Osteocyte (in vitro differentiated cells): ENCODE data around the gene PRKG1. TPM values are rescaled to one million over a fixed set of nuclear protein-coding genes. Genes with fewer than 3 reads are reported as not detected.
A peak's percentile ranks its signal among the peaks of the same experiment; 100 is the strongest.

Source experiments
- DNase-seq: peaks from one replicate; pipeline ENCODE4 v3.0.0; 2021; ENCODE audit warnings: mixed read lengths; ENCODE audit not compliant: unreplicated experiment; ENCODE audit errors: extremely low spot score
- H3K27ac Mint-ChIP-seq: one replicate; pipeline ENCODE4 v1.8.0; 2021; ENCODE audit warnings: mild to moderate bottlenecking, mixed read lengths; ENCODE audit not compliant: unreplicated experiment
- H3K27me3 Mint-ChIP-seq: one replicate; pipeline ENCODE4 v1.8.0; 2021; ENCODE audit warnings: mixed read lengths; ENCODE audit not compliant: unreplicated experiment
- H3K36me3 Mint-ChIP-seq: one replicate; pipeline ENCODE4 v1.8.0; 2021; ENCODE audit warnings: mixed read lengths; ENCODE audit not compliant: unreplicated experiment
- H3K4me1 Mint-ChIP-seq: one replicate; pipeline ENCODE4 v1.8.0; 2021; ENCODE audit warnings: mixed read lengths; ENCODE audit not compliant: unreplicated experiment
- H3K4me3 Mint-ChIP-seq: one replicate; pipeline ENCODE4 v1.8.0; 2021; ENCODE audit warnings: mild to moderate bottlenecking, moderate library complexity, mixed read lengths; ENCODE audit not compliant: unreplicated experiment
- H3K9me3 Mint-ChIP-seq: one replicate; pipeline ENCODE4 v1.8.0; 2021; ENCODE audit warnings: mixed read lengths; ENCODE audit not compliant: unreplicated experiment
- total RNA-seq: library from RNA; stranded (reverse); gene quantifications from 2 replicates; pipeline ENCODE4 v1.2.1, GENCODE V29; 2021
- TF ChIP-seq, protein P1 (sequence below): fragments of 200-600 bp; sonication (generic); IDR thresholded peaks from 2 replicates; pipeline ENCODE4 v1.5.0; 2021; ENCODE audit warnings: antibody characterized with exemption, mild to moderate bottlenecking, moderate library complexity

Gene PRKG1
- total RNA-seq, 1 donor from 2014 or later, result 10.8 TPM

DNA sequence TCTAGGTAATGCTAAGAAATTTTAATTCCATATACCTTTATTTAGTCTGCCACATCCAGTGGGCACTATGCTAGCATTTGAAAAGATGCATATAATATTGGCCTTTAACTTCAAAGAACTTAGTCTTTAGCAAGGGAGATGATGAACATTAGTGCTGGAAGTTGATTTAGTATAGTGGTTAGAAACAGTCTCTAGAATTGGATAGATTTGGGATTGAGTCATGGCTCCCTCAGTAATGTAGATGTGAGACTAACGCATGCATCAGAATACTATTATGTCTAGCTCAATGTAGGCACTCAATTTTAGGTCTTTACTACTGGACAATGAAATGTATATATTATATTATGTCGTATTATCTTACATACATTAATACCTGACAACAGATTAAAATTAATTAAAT lies 1245.6 kb downstream of the PRKG1 start:
- no peak for DNase-seq
- Mint-ChIP-seq H3K4me3 (no peak overlapping the region), H3K27me3 (no peaks in the 10 kb centered on the region), H3K36me3 (no peaks in the 10 kb centered on the region), H3K27ac (peak overlapping the region; percentile 87), H3K9me3 (no peaks in the 10 kb centered on the region), H3K4me1 (peaks cover 52% of the 10 kb centered on the region)
- TF ChIP-seq, protein P1, sequence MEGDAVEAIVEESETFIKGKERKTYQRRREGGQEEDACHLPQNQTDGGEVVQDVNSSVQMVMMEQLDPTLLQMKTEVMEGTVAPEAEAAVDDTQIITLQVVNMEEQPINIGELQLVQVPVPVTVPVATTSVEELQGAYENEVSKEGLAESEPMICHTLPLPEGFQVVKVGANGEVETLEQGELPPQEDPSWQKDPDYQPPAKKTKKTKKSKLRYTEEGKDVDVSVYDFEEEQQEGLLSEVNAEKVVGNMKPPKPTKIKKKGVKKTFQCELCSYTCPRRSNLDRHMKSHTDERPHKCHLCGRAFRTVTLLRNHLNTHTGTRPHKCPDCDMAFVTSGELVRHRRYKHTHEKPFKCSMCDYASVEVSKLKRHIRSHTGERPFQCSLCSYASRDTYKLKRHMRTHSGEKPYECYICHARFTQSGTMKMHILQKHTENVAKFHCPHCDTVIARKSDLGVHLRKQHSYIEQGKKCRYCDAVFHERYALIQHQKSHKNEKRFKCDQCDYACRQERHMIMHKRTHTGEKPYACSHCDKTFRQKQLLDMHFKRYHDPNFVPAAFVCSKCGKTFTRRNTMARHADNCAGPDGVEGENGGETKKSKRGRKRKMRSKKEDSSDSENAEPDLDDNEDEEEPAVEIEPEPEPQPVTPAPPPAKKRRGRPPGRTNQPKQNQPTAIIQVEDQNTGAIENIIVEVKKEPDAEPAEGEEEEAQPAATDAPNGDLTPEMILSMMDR, result no peak

DNA sequence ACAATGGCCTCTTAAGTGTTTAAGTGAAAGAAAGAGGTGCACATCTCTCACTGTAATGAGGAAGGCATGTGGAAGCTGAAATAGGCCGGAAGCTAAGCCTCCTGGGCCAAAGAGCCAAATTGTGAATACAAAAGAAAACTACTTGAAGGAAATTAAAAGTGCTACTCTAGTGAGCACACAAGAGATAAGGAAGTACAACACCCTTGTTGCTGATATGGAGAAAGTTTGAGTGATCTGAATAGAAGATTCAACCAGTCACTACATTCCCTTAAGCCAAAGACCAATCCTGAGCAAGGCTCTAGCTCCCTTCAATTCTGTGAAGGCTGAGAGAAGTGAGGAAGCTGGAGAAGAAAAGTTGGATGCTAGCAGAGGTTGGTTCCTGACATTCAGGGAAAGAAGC lies 1248.0 kb downstream of the PRKG1 start:
- H3K36me3 Mint-ChIP-seq, result no peaks in the 10 kb centered on the region
- TF ChIP-seq, protein P1, result no peak
- no peak for DNase-seq
- no peak overlapping the region for H3K27ac Mint-ChIP-seq
- H3K9me3 Mint-ChIP-seq, result no peaks in the 10 kb centered on the region
- H3K27me3 Mint-ChIP-seq, result no peaks in the 10 kb centered on the region
- no peak overlapping the region for H3K4me3 Mint-ChIP-seq
- H3K4me1 Mint-ChIP-seq, result peaks cover 41% of the 10 kb centered on the region

DNA sequence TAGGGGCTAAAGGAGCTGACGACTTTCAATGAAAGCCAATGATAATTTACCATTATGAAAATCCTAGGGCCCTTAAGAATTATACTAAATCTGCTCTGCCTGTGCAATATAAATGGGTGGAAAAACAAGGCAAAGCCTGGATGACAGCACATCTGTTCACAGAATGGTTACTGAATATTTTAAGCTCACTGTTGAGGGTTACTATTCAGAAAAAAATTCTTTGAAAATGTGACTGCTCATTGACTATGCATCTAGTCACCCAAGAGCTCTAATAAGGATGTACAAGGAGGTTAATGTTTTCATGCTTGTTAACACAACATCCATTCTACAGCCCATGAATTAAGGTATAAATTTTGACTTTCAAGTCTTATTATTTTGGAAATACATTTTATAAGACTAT lies 1248.6 kb downstream of the PRKG1 start:
- Mint-ChIP-seq H3K4me3 (no peak overlapping the region), H3K36me3 (no peaks in the 10 kb centered on the region), H3K27ac (no peak overlapping the region), H3K9me3 (no peaks in the 10 kb centered on the region), H3K4me1 (peaks cover 37% of the 10 kb centered on the region), H3K27me3 (no peaks in the 10 kb centered on the region)
- DNase-seq, result no peak
- TF ChIP-seq, protein P1, result no peak

DNA sequence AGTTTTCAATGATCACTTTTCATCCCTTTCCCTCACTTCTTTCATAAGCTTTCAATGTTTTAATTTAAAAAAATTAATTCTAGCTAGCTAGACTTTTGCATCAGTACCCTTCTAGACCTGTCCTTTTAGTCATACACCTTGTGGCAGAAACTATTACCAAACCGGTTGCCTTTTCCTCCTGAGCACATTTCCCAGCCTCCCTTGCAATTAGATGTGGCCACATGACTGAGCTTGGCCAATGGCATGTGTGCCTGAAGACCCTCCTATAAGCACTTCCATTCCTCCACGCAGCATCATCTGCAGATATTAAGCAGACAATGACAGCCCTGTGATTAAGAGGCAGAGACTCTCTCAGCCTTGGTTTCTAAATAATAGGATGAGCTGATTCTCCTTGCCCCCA lies 1252.1 kb downstream of the PRKG1 start:
- Mint-ChIP-seq H3K36me3 (no peaks in the 10 kb centered on the region), H3K27me3 (no peaks in the 10 kb centered on the region), H3K4me1 (peaks cover 13% of the 10 kb centered on the region), H3K9me3 (no peaks in the 10 kb centered on the region), H3K27ac (no peak overlapping the region), H3K4me3 (no peak overlapping the region)
- no peak for DNase-seq
- TF ChIP-seq, protein P1, result no peak

DNA sequence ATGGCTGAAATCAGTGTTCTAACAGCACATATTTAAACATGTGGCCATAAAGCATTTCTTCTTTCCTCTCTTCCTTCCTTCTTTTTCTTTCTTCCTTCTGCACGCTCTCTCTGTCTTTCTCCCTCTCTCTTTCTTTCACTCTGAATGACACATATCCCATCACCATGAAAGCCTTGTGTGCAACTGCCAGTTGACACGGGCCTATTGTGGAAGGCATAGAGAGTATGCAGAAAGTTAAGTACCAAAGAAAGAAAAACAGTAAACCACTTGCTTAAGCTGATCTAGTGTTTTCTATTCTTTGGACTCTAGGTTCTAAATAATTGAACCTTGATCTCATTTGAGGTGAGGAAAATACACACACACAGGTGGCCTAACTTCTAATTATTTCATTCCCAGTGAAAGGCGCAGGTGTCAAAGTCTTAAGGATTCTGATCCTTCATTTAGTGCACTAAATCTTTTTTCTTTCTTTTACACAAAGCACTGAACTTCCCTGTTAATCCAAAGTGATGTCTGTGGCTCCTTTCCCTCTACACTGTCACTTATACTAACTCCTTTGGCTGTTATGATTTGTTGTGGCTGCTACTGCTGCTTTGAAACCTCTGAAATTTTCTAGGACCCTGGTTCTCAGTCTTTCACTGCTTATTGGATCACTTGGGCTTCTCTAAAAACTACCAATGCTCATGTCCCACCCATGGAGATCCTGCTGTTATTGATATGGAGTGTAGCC lies 1257.5 kb downstream of the PRKG1 start:
- Mint-ChIP-seq H3K4me1 (peaks cover 13% of the 10 kb centered on the region), H3K27me3 (no peaks in the 10 kb centered on the region), H3K4me3 (no peak overlapping the region), H3K27ac (no peak overlapping the region), H3K36me3 (no peaks in the 10 kb centered on the region), H3K9me3 (no peaks in the 10 kb centered on the region)
- no peak for DNase-seq
- TF ChIP-seq, protein P1, result no peak
